CD4-positive, alpha-beta memory T cell (primary cell): Measurements from ENCODE around the gene RNF26. TPM values are rescaled to one million over a fixed set of nuclear protein-coding genes. Genes with fewer than 3 reads are reported as not detected.
"Not testable (repeated sequence)": the region's sequence is repeated elsewhere in the genome, so short reads cannot be mapped to it uniquely, and the experiment has no call there.

Experiments used
- CTCF ChIA-PET: fragments of 350-600 bp; sonication (Branson Sonifier 250); formaldehyde crosslinking; loops from one replicate; lab custom pipeline; 2021; ENCODE audit warnings: inconsistent platforms; ENCODE audit not compliant: partially characterized antibody; lab: Charles Lee
- POLR2A ChIA-PET: fragments of 350-600 bp; sonication (Branson Sonifier 250); formaldehyde crosslinking; loops from one replicate; lab custom pipeline; 2021; ENCODE audit not compliant: partially characterized antibody; lab: Charles Lee
- DNase-seq, 5 donors: peaks; one replicate each; pipeline versions ENCODE4 v3.0.0 to v3.0.0-alpha.2; 2020 to 2022; ENCODE audit warnings: mixed read lengths in 1 of 5
- H3K27ac ChIP-seq: one replicate; pipeline ENCODE4 v1.7.0; 2013; ENCODE audit warnings: low read depth, low read length
- H3K27me3 ChIP-seq: 2 replicates; pipeline ENCODE4 v1.7.0; 2013; ENCODE audit warnings: mild to moderate bottlenecking, low read length, moderate library complexity; ENCODE audit not compliant: insufficient read depth
- H3K36me3 ChIP-seq: 2 replicates; pipeline ENCODE4 v1.7.0; 2013; ENCODE audit warnings: mild to moderate bottlenecking, low read length, moderate library complexity; ENCODE audit not compliant: insufficient read depth
- H3K4me1 ChIP-seq: 2 replicates; pipeline ENCODE4 v1.7.0; 2013; ENCODE audit warnings: mild to moderate bottlenecking, low read length, moderate library complexity; ENCODE audit not compliant: insufficient read depth
- H3K4me3 ChIP-seq, 2 donors: one replicate each; pipeline ENCODE4 v1.7.0; 2013; ENCODE audit warnings: low read length in 2 of 2, mild to moderate bottlenecking in 1 of 2
- H3K9me3 ChIP-seq, 2 donors: one replicate each; pipeline ENCODE4 v1.7.0; 2013; ENCODE audit warnings: low read length in 2 of 2, control low read depth in 1 of 2; ENCODE audit not compliant: control insufficient read depth in 1 of 2
- H3K27ac Mint-ChIP-seq, 7 donors: one replicate each; pipeline ENCODE4 v1.8.0; 2020 to 2021; ENCODE audit warnings: mixed read lengths in 7 of 7, mild to moderate bottlenecking in 6 of 7, inconsistent platforms in 3 of 7, moderate library complexity in 3 of 7
- H3K27me3 Mint-ChIP-seq, 2 donors: one replicate each; pipeline ENCODE4 v1.8.0; 2020 to 2021; ENCODE audit warnings: mixed read lengths in 2 of 2
- H3K36me3 Mint-ChIP-seq, 2 donors: one replicate each; pipeline ENCODE4 v1.8.0; 2020 to 2021; ENCODE audit warnings: mixed read lengths in 2 of 2, inconsistent platforms in 1 of 2, mild to moderate bottlenecking in 1 of 2
- H3K4me1 Mint-ChIP-seq, 4 donors: one replicate each; pipeline ENCODE4 v1.8.0; 2020 to 2021; ENCODE audit warnings: mixed read lengths in 4 of 4, mild to moderate bottlenecking in 1 of 4
- H3K4me3 Mint-ChIP-seq, 8 donors: one replicate each; pipeline ENCODE4 v1.8.0; 2020 to 2021; ENCODE audit warnings: mixed read lengths in 8 of 8, mild to moderate bottlenecking in 7 of 8, moderate library complexity in 6 of 8, inconsistent platforms in 3 of 8
- H3K9me3 Mint-ChIP-seq, 8 donors: one replicate each; pipeline ENCODE4 v1.8.0; 2020 to 2021; ENCODE audit warnings: mixed read lengths in 8 of 8, mild to moderate bottlenecking in 5 of 8, inconsistent platforms in 3 of 8, moderate library complexity in 1 of 8
- intact Hi-C: fragments of 100-400 bp; cut with micrococcal nuclease; formaldehyde crosslinking; loops from one replicate; pipeline ENCODE4 v1.15.1; 2023
- microRNA-seq: library from miRNA; unstranded; fragments of <30 nt; microRNA quantifications from one replicate; pipeline ENCODE4 v1.2.0, GENCODE V29; 2021; ENCODE audit warnings: borderline replicate concordance, borderline number of aligned reads, borderline microRNAs expressed, mixed read lengths
- polyA plus RNA-seq, 2 donors: library from polyadenylated mRNA; unstranded; fragments of 300-500 nt; fragmentation: Illumina TruSeq; gene quantifications; one replicate each; pipeline ENCODE4 v1.2.3, GENCODE V29; 2021
- total RNA-seq, 2 experiments: library from RNA; stranded (reverse); gene quantifications; one replicate each; pipeline ENCODE4 v1.2.3, GENCODE V29; 2021

Gene RNF26
- total and polyA plus RNA-seq, 4 experiments from 2014 or later = 17.5 to 50.8 (median 25.7) TPM

DNA sequence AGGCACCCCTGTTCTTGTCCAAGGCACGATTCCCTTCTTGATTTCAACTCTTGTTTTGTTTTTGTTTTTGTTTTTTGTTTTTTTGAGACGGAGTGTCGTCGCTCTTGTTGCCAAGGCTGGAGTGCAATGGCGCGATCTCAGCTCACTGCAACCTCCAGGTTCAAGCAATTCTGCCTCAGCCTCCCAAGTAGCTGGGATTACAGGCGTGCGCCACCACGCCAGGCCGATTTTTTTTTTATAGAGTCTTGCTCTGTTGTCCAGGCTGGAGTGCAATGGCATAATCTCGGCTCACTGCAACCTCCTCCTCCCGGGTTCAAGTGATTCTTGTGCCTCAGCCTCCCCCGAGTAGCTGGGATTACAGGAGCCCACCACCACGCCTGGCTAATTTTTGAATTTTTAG lies 48.2 kb downstream of the RNF26 start:
- H3K9me3 Mint-ChIP-seq, H3K36me3 ChIP-seq, intact Hi-C loops, H3K27ac ChIP-seq, H3K27me3 Mint-ChIP-seq, DNase-seq, H3K4me3 Mint-ChIP-seq, H3K27me3 ChIP-seq, H3K27ac Mint-ChIP-seq, H3K4me1 Mint-ChIP-seq, H3K9me3 ChIP-seq, H3K4me3 ChIP-seq, H3K36me3 Mint-ChIP-seq: not testable (repeated sequence)
- CTCF ChIA-PET = interaction anchor here (1.6 to 13.9 kb wide), 3 partner anchors 10 to 26 kb away, joined by 6 to 179 read pairs (median 6); no protein-coding TSS in a partner anchor
- peaks cover 17% of the 10 kb centered on the region for H3K4me1 ChIP-seq
- POLR2A ChIA-PET = interaction anchor here (0.6 to 2.3 kb wide), 2 partner anchors 26 to 41 kb away, joined by 3 to 16 read pairs; no protein-coding TSS in a partner anchor

- Histone ChIP-seq H3K4me3 (no peak overlapping the region), H3K27ac (no peak overlapping the region), H3K27me3 (no peaks in the 10 kb centered on the region), H3K36me3 (no peaks in the 10 kb centered on the region), H3K9me3 (no peaks in the 10 kb centered on the region), H3K4me1 (peaks cover 17% of the 10 kb centered on the region)
- intact Hi-C loops = no loop called here
- Mint-ChIP-seq H3K27ac (no peak overlapping the region), H3K9me3 (no peaks in the 10 kb centered on the region), H3K4me3 (no peak overlapping the region), H3K36me3 (no peaks in the 10 kb centered on the region), H3K27me3 (peaks cover 3 to 9% of the 10 kb centered on the region in 2 donors), H3K4me1 (peaks cover 0 to 9% (median 6%) of the 10 kb centered on the region in 4 donors)
- POLR2A ChIA-PET = no interaction called here
- CTCF ChIA-PET = interaction anchor here (1.2 to 13.9 kb wide), 5 partner anchors 14 to 60 kb away, joined by 3 to 179 read pairs (median 5); no protein-coding TSS in a partner anchor
- DNase-seq = no peak
Measured at GRCh38 chr11:119384332-119384731, 50.0 kb downstream of the RNF26 start.

Small RNAs within 50 kb of the gene (microRNA-seq; reads per million reads assigned to microRNA genes)
- gene MIR6756 = not detected

Other genes with a start within 250 kb of the RNF26 start
- gene HMBS, start 249.6 kb upstream of the RNF26 start, total RNA-seq = 1 to 10 TPM; 5.1 to 5.8 TPM
- 10 to 100 TPM; 17.7 to 21.2 TPM for gene HMBS, start 249.6 kb upstream of the RNF26 start, polyA plus RNA-seq
- 10 to 100 TPM; 52.0 to 52.3 TPM for gene DPAGT1, start 232.7 kb upstream of the RNF26 start, total RNA-seq
- 10 to 100 TPM; 32.9 to 52.3 TPM for gene DPAGT1, start 232.7 kb upstream of the RNF26 start, polyA plus RNA-seq
- gene C2CD2L, start 227.2 kb upstream of the RNF26 start, total RNA-seq = 10 to 100 TPM; 35.2 to 37.5 TPM
- 10 to 100 TPM in 1 of 2 donors, 1 to 10 TPM in 1; 2.6 to 13.3 TPM for gene C2CD2L, start 227.2 kb upstream of the RNF26 start, polyA plus RNA-seq
- gene HINFP, start 212.9 kb upstream of the RNF26 start, total RNA-seq = 10 to 100 TPM; 70.8 to 75.3 TPM
- gene HINFP, start 212.9 kb upstream of the RNF26 start, polyA plus RNA-seq = 10 to 100 TPM in 1 of 2 donors, 1 to 10 TPM in 1; 9.3 to 16.0 TPM
- gene ABCG4, start 185.5 kb upstream of the RNF26 start, total RNA-seq = under 1 TPM in 1 of 2 experiments, not detected in 1; 0.09 TPM
- not detected for gene ABCG4, start 185.5 kb upstream of the RNF26 start, polyA plus RNA-seq
- 1 to 10 TPM; 8.8 to 9.2 TPM for gene NLRX1, start 165.8 kb upstream of the RNF26 start, total RNA-seq
- gene NLRX1, start 165.8 kb upstream of the RNF26 start, polyA plus RNA-seq = 1 to 10 TPM; 5.5 to 7.4 TPM
- 1 to 10 TPM in 1 of 2 experiments, under 1 TPM in 1; 0.86 to 1.1 TPM for gene NHERF4, start 149.1 kb upstream of the RNF26 start, total RNA-seq
- not detected for gene NHERF4, start 149.1 kb upstream of the RNF26 start, polyA plus RNA-seq
- 10 to 100 TPM; 39.5 to 39.8 TPM for gene CBL, start 128.2 kb upstream of the RNF26 start, total RNA-seq
- gene CBL, start 128.2 kb upstream of the RNF26 start, polyA plus RNA-seq = 10 to 100 TPM in 1 of 2 donors, 1 to 10 TPM in 1; 3.6 to 15.6 TPM
- gene MCAM, start 17.4 kb upstream of the RNF26 start, total RNA-seq = under 1 TPM; 0.26 to 0.28 TPM
- under 1 TPM; 0.40 to 0.82 TPM for gene MCAM, start 17.4 kb upstream of the RNF26 start, polyA plus RNA-seq
- not detected for gene C1QTNF5, start 6.4 kb downstream of the RNF26 start, total RNA-seq
- not detected for gene C1QTNF5, start 6.4 kb downstream of the RNF26 start, polyA plus RNA-seq
- gene MFRP, start 12.2 kb downstream of the RNF26 start, total RNA-seq = not detected
- not detected for gene MFRP, start 12.2 kb downstream of the RNF26 start, polyA plus RNA-seq
- under 1 TPM; 0.17 to 0.22 TPM for gene USP2, start 47.2 kb downstream of the RNF26 start, total RNA-seq
- under 1 TPM in 1 of 2 donors, not detected in 1; 0.21 TPM for gene USP2, start 47.2 kb downstream of the RNF26 start, polyA plus RNA-seq
- gene THY1, start 88.6 kb downstream of the RNF26 start, total RNA-seq = not detected
- not detected for gene THY1, start 88.6 kb downstream of the RNF26 start, polyA plus RNA-seq